Measurements from ENCODE around the gene COL7A1.

Gene COL7A1

GRCh38 chr3:48587686-48588085 is 7.4 kb downstream of the COL7A1 start:
- DNase-seq = no peak

GRCh38 chr3:48585411-48585810 is 9.7 kb downstream of the COL7A1 start:
- no peak for DNase-seq

- no peak for DNase-seq
Measured at GRCh38 chr3:48584836-48585235, 10.3 kb downstream of the COL7A1 start.

- no peak for DNase-seq
Measured at GRCh38 chr3:48581621-48582481, 13.3 kb downstream of the COL7A1 start.

GRCh38 chr3:48576647-48577046 is 18.5 kb downstream of the COL7A1 start:
- no peak for DNase-seq

GRCh38 chr3:48575366-48575765 is 19.8 kb downstream of the COL7A1 start:
- DNase-seq = no peak

- no peak for DNase-seq
Measured at GRCh38 chr3:48573973-48574585, 21.1 kb downstream of the COL7A1 start.

- DNase-seq = no peak
Measured at GRCh38 chr3:48572517-48572916, 22.6 kb downstream of the COL7A1 start.

- DNase-seq = no peak
Measured at GRCh38 chr3:48571938-48572337, 23.2 kb downstream of the COL7A1 start.

- DNase-seq = no peak
Measured at GRCh38 chr3:48569808-48570450, 25.2 kb downstream of the COL7A1 start.

GRCh38 chr3:48569400-48569799 is 25.7 kb downstream of the COL7A1 start:
- DNase-seq = no peak

GRCh38 chr3:48568476-48568875 is 26.7 kb downstream of the COL7A1 start:
- DNase-seq = no peak

GRCh38 chr3:48567500-48567899 is 27.6 kb downstream of the COL7A1 start:
- no peak for DNase-seq

GRCh38 chr3:48567090-48567489 is 28.0 kb downstream of the COL7A1 start:
- no peak for DNase-seq

- DNase-seq = no peak
Measured at GRCh38 chr3:48566401-48566760, 28.7 kb downstream of the COL7A1 start.

- DNase-seq = no peak
Measured at GRCh38 chr3:48565591-48566400, 29.3 kb downstream of the COL7A1 start.

GRCh38 chr3:48565186-48565585 is 29.9 kb downstream of the COL7A1 start:
- no peak for DNase-seq

GRCh38 chr3:48564667-48565066 is 30.5 kb downstream of the COL7A1 start:
- no peak for DNase-seq

GRCh38 chr3:48564022-48564421 is 31.1 kb downstream of the COL7A1 start:
- DNase-seq = peak; percentile 19

GRCh38 chr3:48563382-48563918 is 31.7 kb downstream of the COL7A1 start, which contains the start of gene UCN2:
UCN2 (minus strand) TSS chr3:48563781; CDS start chr3:48563124, 657 bp downstream.
- DNase-seq = no peak

- no peak for DNase-seq
Measured at GRCh38 chr3:48562367-48563095, 32.6 kb downstream of the COL7A1 start.

Measured in CD4-positive, alpha-beta T cell treated with Interleukin-17A for 4 hours (primary cell).